ENCODE measurements around the gene GNAO1. TPM values are rescaled to one million over a fixed set of nuclear protein-coding genes. Genes with fewer than 3 reads are reported as not detected.

Gene GNAO1
- total RNA-seq, 2 experiments from 2014 or later = 2.7 TPM

- peaks cover 32% of the 10 kb centered on the region for H3K4me1 Mint-ChIP-seq (ENCODE audit: low read depth)
- H3K27me3 Mint-ChIP-seq (ENCODE audit: low read depth) = no peaks in the 10 kb centered on the region
- H3K9me3 Mint-ChIP-seq (ENCODE audit: insufficient read depth) = no peaks in the 10 kb centered on the region
- no peaks in the 10 kb centered on the region for H3K36me3 Mint-ChIP-seq (ENCODE audit: low read depth)
- H3K27ac Mint-ChIP-seq = peak overlapping the region; percentile 60
- ATAC-seq (peak; percentile 81), DNase-seq (peak; percentile 66)
- peak overlapping the region; percentile 32 for H3K4me3 Mint-ChIP-seq
- CTCF ChIA-PET = interaction anchor here (0.6 to 3.9 kb wide), 9 partner anchors 9 to 319 kb away, joined by 3 to 29 read pairs (median 5); no protein-coding TSS in a partner anchor
- POLR2A ChIA-PET = interaction anchor here (0.6 kb wide), 1 partner anchor 58 kb away, joined by 3 read pairs; no protein-coding TSS in a partner anchor
Observed at GRCh38 chr16:56262148-56262547, 70.9 kb downstream of the GNAO1 start.

- peaks cover 32% of the 10 kb centered on the region for H3K4me1 Mint-ChIP-seq (ENCODE audit: low read depth)
Observed at GRCh38 chr16:56262551-56263245, 71.4 kb downstream of the GNAO1 start.

GRCh38 chr16:56263711-56264608 is 72.7 kb downstream of the GNAO1 start:
- ChIA-PET POLR2A (no interaction called here), CTCF (interaction anchor here (0.6 to 3.9 kb wide), 2 partner anchors 16 to 55 kb away, joined by 3 to 29 read pairs; no protein-coding TSS in a partner anchor)
- Mint-ChIP-seq H3K27ac (no peak overlapping the region), H3K4me1 (ENCODE audit: low read depth) (peaks cover 32% of the 10 kb centered on the region), H3K4me3 (no peak overlapping the region), H3K9me3 (ENCODE audit: insufficient read depth) (no peaks in the 10 kb centered on the region), H3K36me3 (ENCODE audit: low read depth) (no peaks in the 10 kb centered on the region), H3K27me3 (ENCODE audit: low read depth) (no peaks in the 10 kb centered on the region)
- no peak for ATAC-seq
- no peak for DNase-seq

More at GRCh38 chr16:56262551-56263245, 71.4 kb downstream of the GNAO1 start:
- H3K9me3 Mint-ChIP-seq (ENCODE audit: insufficient read depth) = no peaks in the 10 kb centered on the region
- DNase-seq (no peak), ATAC-seq (no peak)
- POLR2A ChIA-PET = no interaction called here
- no peaks in the 10 kb centered on the region for H3K36me3 Mint-ChIP-seq (ENCODE audit: low read depth)
- no peaks in the 10 kb centered on the region for H3K27me3 Mint-ChIP-seq (ENCODE audit: low read depth)
- H3K4me3 Mint-ChIP-seq = peak overlapping the region; percentile 32
- H3K27ac Mint-ChIP-seq = peak overlapping the region; percentile 60
- CTCF ChIA-PET = interaction anchor here (0.6 to 3.9 kb wide), 10 partner anchors 9 to 319 kb away, joined by 3 to 29 read pairs (median 4); no protein-coding TSS in a partner anchor

GRCh38 chr16:56264609-56264972 is 73.3 kb downstream of the GNAO1 start:
- POLR2A ChIA-PET = no interaction called here
- no peaks in the 10 kb centered on the region for H3K36me3 Mint-ChIP-seq (ENCODE audit: low read depth)

GRCh38 chr16:56265184-56265583 is 73.9 kb downstream of the GNAO1 start:
- no peak overlapping the region for H3K27ac Mint-ChIP-seq
- no peaks in the 10 kb centered on the region for H3K27me3 Mint-ChIP-seq (ENCODE audit: low read depth)
- H3K4me3 Mint-ChIP-seq = no peak overlapping the region
- CTCF ChIA-PET = interaction anchor here (1.1 to 3.9 kb wide), 2 partner anchors 14 to 66 kb away, joined by 4 to 29 read pairs; no protein-coding TSS in a partner anchor
- H3K9me3 Mint-ChIP-seq (ENCODE audit: insufficient read depth) = no peaks in the 10 kb centered on the region
- DNase-seq (no peak), ATAC-seq (no peak)
- H3K36me3 Mint-ChIP-seq (ENCODE audit: low read depth) = no peaks in the 10 kb centered on the region
- POLR2A ChIA-PET = no interaction called here
- peaks cover 32% of the 10 kb centered on the region for H3K4me1 Mint-ChIP-seq (ENCODE audit: low read depth)

More at GRCh38 chr16:56264609-56264972, 73.3 kb downstream of the GNAO1 start:
- CTCF ChIA-PET = interaction anchor here (1.1 to 3.9 kb wide), 2 partner anchors 15 to 65 kb away, joined by 4 to 29 read pairs; no protein-coding TSS in a partner anchor
- no peak for ATAC-seq
- H3K27ac Mint-ChIP-seq = no peak overlapping the region
- peaks cover 32% of the 10 kb centered on the region for H3K4me1 Mint-ChIP-seq (ENCODE audit: low read depth)
- no peak overlapping the region for H3K4me3 Mint-ChIP-seq
- H3K9me3 Mint-ChIP-seq (ENCODE audit: insufficient read depth) = no peaks in the 10 kb centered on the region
- H3K27me3 Mint-ChIP-seq (ENCODE audit: low read depth) = no peaks in the 10 kb centered on the region
- no peak for DNase-seq

GRCh38 chr16:56265746-56266145 is 74.5 kb downstream of the GNAO1 start:
- H3K27me3 Mint-ChIP-seq (ENCODE audit: low read depth) = no peaks in the 10 kb centered on the region
- ChIA-PET POLR2A (no interaction called here), CTCF (interaction anchor here (1.1 to 2.0 kb wide), 2 partner anchors 17 to 67 kb away, joined by 4 to 5 read pairs; no protein-coding TSS in a partner anchor)
- no peak overlapping the region for H3K4me3 Mint-ChIP-seq
- H3K36me3 Mint-ChIP-seq (ENCODE audit: low read depth) = no peaks in the 10 kb centered on the region
- no peak overlapping the region for H3K27ac Mint-ChIP-seq
- peaks cover 32% of the 10 kb centered on the region for H3K4me1 Mint-ChIP-seq (ENCODE audit: low read depth)
- no peak for DNase-seq
- H3K9me3 Mint-ChIP-seq (ENCODE audit: insufficient read depth) = no peaks in the 10 kb centered on the region
- ATAC-seq = no peak

GRCh38 chr16:56266641-56267607 is 75.6 kb downstream of the GNAO1 start:
- H3K9me3 Mint-ChIP-seq (ENCODE audit: insufficient read depth) = no peaks in the 10 kb centered on the region
- no peak overlapping the region for H3K4me3 Mint-ChIP-seq
- DNase-seq = no peak
- ATAC-seq = no peak
- peaks cover 24% of the 10 kb centered on the region for H3K4me1 Mint-ChIP-seq (ENCODE audit: low read depth)
- no peak overlapping the region for H3K27ac Mint-ChIP-seq
- ChIA-PET CTCF (interaction anchor here (2.0 kb wide), 1 partner anchor 16 kb away, joined by 5 read pairs; no protein-coding TSS in a partner anchor), POLR2A (no interaction called here)
- H3K27me3 Mint-ChIP-seq (ENCODE audit: low read depth) = no peaks in the 10 kb centered on the region
- H3K36me3 Mint-ChIP-seq (ENCODE audit: low read depth) = no peaks in the 10 kb centered on the region

- no peaks in the 10 kb centered on the region for H3K27me3 Mint-ChIP-seq (ENCODE audit: low read depth)
- peaks cover 15% of the 10 kb centered on the region for H3K4me1 Mint-ChIP-seq (ENCODE audit: low read depth)
- ChIA-PET CTCF (no interaction called here), POLR2A (no interaction called here)
- DNase-seq (no peak), ATAC-seq (no peak)
- no peaks in the 10 kb centered on the region for H3K9me3 Mint-ChIP-seq (ENCODE audit: insufficient read depth)
- H3K36me3 Mint-ChIP-seq (ENCODE audit: low read depth) = no peaks in the 10 kb centered on the region
- H3K27ac Mint-ChIP-seq = no peak overlapping the region
- H3K4me3 Mint-ChIP-seq = no peak overlapping the region
Observed at GRCh38 chr16:56267888-56268287, 76.6 kb downstream of the GNAO1 start.

- ATAC-seq = no peak
- H3K27me3 Mint-ChIP-seq (ENCODE audit: low read depth) = peaks cover under 1% of the 10 kb centered on the region
- CTCF ChIA-PET = no interaction called here
- H3K4me1 Mint-ChIP-seq (ENCODE audit: low read depth) = peaks cover 5% of the 10 kb centered on the region
- H3K4me3 Mint-ChIP-seq = no peak overlapping the region
- POLR2A ChIA-PET = no interaction called here
- no peak for DNase-seq
- no peaks in the 10 kb centered on the region for H3K9me3 Mint-ChIP-seq (ENCODE audit: insufficient read depth)
- no peak overlapping the region for H3K27ac Mint-ChIP-seq
- H3K36me3 Mint-ChIP-seq (ENCODE audit: low read depth) = no peaks in the 10 kb centered on the region
Observed at GRCh38 chr16:56268799-56269198, 77.5 kb downstream of the GNAO1 start.

GRCh38 chr16:56269281-56269680 is 78.0 kb downstream of the GNAO1 start:
- DNase-seq = no peak
- no peak overlapping the region for H3K27ac Mint-ChIP-seq
- ATAC-seq = no peak
- peaks cover 2% of the 10 kb centered on the region for H3K4me1 Mint-ChIP-seq (ENCODE audit: low read depth)
- H3K27me3 Mint-ChIP-seq (ENCODE audit: low read depth) = peaks cover 6% of the 10 kb centered on the region
- ChIA-PET POLR2A (no interaction called here), CTCF (interaction anchor here (1.4 kb wide), 1 partner anchor 9 kb away, joined by 3 read pairs; no protein-coding TSS in a partner anchor)
- no peaks in the 10 kb centered on the region for H3K36me3 Mint-ChIP-seq (ENCODE audit: low read depth)
- H3K4me3 Mint-ChIP-seq = no peak overlapping the region
- H3K9me3 Mint-ChIP-seq (ENCODE audit: insufficient read depth) = no peaks in the 10 kb centered on the region
